ENCODE measurements around the gene ADARB2.

Gene ADARB2

DNA sequence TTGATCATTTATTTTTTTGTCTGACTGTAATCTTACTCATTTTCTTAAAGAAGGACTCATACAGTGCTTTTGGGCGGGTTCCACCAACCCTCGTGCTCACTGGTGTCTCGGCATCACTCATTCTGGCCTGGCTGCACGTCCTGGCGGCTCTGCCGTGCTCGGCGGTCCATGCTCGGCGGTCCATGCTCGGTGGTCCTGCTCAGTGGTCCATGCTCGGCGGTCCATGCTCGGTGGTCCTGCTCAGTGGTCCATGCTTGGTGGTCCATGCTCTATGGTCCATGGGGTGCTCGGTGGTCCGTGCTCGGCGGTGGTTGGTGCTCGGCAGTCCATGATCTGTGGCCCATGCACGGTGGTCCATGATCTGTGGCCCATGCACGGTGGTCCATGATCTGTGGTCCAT lies 608.7 kb downstream of the ADARB2 start:
- Mint-ChIP-seq H3K9me3 (no peaks in the 10 kb centered on the region), H3K4me3 (no peak overlapping the region), H3K4me1 (peaks cover 22% of the 10 kb centered on the region), H3K27ac (no peak overlapping the region), H3K27me3 (no peaks in the 10 kb centered on the region), H3K36me3 (peaks cover 28% of the 10 kb centered on the region)

DNA sequence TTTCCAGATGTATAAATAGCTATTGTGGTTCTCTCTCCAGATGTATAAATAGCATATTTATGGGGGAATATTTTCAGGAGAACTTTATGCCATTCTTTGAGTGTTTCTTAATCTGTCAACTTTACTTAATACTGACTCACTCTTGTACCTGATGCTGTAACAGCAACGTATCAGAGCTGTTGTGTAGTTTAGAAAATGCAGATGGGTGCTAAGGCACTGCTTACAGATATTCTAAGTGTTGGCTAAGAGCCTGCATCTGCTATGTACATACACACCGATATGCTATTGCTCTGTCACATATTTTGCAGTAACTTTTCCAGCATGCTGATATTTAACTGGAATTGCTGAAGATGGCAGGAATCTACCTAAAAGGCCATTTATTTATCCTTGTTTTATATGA lies 609.2 kb downstream of the ADARB2 start:
- Mint-ChIP-seq H3K27ac (no peak overlapping the region), H3K36me3 (peaks cover 31% of the 10 kb centered on the region), H3K9me3 (no peaks in the 10 kb centered on the region), H3K4me3 (no peak overlapping the region), H3K27me3 (no peaks in the 10 kb centered on the region), H3K4me1 (peaks cover 23% of the 10 kb centered on the region)

DNA sequence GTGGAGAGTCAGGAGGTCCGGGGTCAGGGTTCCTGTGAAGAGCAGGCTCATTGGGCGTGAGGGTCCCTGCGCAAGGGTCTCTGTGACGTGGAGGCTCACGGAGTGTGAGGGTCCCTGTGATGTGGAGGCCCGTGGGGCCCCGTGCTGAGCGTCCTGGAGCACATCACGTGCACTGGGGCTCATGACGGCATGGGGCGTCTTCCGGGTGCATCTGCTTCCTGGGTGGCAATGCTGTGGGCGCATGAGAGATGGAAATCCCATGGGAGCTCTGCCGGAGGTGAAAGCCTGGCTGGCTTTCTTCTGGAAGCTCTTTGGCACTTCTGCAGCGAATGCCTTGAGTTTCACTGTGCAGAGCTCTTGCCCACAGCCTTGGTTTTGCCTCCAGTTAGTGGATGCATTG lies 609.7 kb downstream of the ADARB2 start:
- Mint-ChIP-seq H3K27ac (no peak overlapping the region), H3K4me1 (peaks cover 28% of the 10 kb centered on the region), H3K36me3 (peaks cover 34% of the 10 kb centered on the region), H3K9me3 (no peaks in the 10 kb centered on the region), H3K27me3 (no peaks in the 10 kb centered on the region), H3K4me3 (no peak overlapping the region)
